ENCODE measurements around the gene CC2D2A. TPM values are rescaled to one million over a fixed set of nuclear protein-coding genes. Genes with fewer than 3 reads are reported as not detected.

The CC2D2A gene
- total RNA-seq, 1 experiment from 2014 or later: 13.0 TPM

DNA sequence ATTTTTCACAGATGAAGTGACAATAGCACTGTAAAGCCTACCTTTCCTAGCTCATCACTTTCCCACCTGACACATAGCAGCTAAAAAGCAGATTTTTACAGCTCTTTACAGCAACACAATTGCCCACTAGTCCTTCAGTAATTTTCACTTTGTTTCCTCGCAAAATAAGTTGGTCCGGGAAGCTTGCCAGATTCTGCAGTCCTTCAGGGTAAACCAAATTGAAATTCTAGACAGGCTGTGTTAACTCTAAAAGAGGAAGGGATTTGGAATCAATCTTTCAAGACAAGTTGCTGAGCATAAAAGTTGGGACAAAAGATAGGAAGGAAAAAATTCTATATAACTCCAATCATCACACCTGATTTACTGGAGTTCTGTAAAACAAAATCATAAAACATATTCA lies 33.2 kb upstream of the CC2D2A start:
- Histone ChIP-seq H3K9me3 (ENCODE audit: control insufficient read depth in 1 of 2, insufficient read depth in 1 of 2, low read depth in 1 of 2, low read length in 2 of 2) (no peaks in the 10 kb centered on the region), H3K9ac (ENCODE audit: low read length) (no peak overlapping the region), H3K79me2 (ENCODE audit: insufficient read depth, low read length) (no peaks in the 10 kb centered on the region), H3K4me3 (replicated peaks in 1 of 2; ENCODE audit: low read depth in 1 of 2, low read length in 2 of 2) (no peak overlapping the region), H3K4me2 (ENCODE audit: low read length) (no peak overlapping the region), H3K36me3 (ENCODE audit: control insufficient read depth in 1 of 2, insufficient read depth in 2 of 2, low read length in 2 of 2) (no peaks in the 10 kb centered on the region), H3K9me2 (ENCODE audit: insufficient read depth) (no peaks in the 10 kb centered on the region), H4K20me1 (ENCODE audit: insufficient read depth) (no peaks in the 10 kb centered on the region), H2AFZ (ENCODE audit: low read depth, low read length, poor library complexity, severe bottlenecking) (no peak overlapping the region), H3K27me3 (ENCODE audit: insufficient read depth, low read length) (peaks cover 8% of the 10 kb centered on the region; the same call in 1 of the 2 replicates), H3K4me1 (ENCODE audit: control insufficient read depth in 1 of 2, insufficient read depth in 2 of 2, low read length in 2 of 2) (no peaks in the 10 kb centered on the region), H3K27ac (ENCODE audit: low read depth, low read length) (no peak overlapping the region)
- no TSS peak for BruUV-seq (replicated peaks)
- DNase-seq (ENCODE audit: low read depth, low spot score) (no peak), ATAC-seq (no peak)
- intact Hi-C loops (cut with micrococcal nuclease): no loop called here
- ChIA-PET CTCF (no interaction called here), POLR2A (no interaction called here), RAD21 (ENCODE audit: low non-redundant PET in 1 of 2, low total read pairs in 2 of 2, uncharacterized antibody in 2 of 2, unreplicated experiment in 2 of 2) (no interaction called here)
- TF ChIP-seq POLR2AphosphoS5 (IDR thresholded peaks at IDR 0.05; ENCODE audit: low read depth, low read length) (no peak), POLR2A (IDR thresholded peaks at IDR 0.05; ENCODE audit: borderline replicate concordance, extremely low read depth, insufficient read depth, insufficient read length) (no peak), CTCF (IDR thresholded peaks at IDR 0.05 in 2 of 3, conservative IDR thresholded peaks at IDR 0.05 in 1 of 3; ENCODE audit: borderline replicate concordance in 1 of 3, insufficient read depth in 1 of 3, low read depth in 2 of 3, low read length in 2 of 3) (no peak), ZFX (IDR thresholded peaks at IDR 0.05) (no peak), JUND (IDR thresholded peaks at IDR 0.05) (no peak)

- Histone ChIP-seq H3K4me1 (ENCODE audit: control insufficient read depth in 1 of 2, insufficient read depth in 2 of 2, low read length in 2 of 2) (no peaks in the 10 kb centered on the region), H3K9me2 (ENCODE audit: insufficient read depth) (no peaks in the 10 kb centered on the region), H3K4me3 (replicated peaks in 1 of 2; ENCODE audit: low read depth in 1 of 2, low read length in 2 of 2) (no peak overlapping the region), H3K9me3 (ENCODE audit: control insufficient read depth in 1 of 2, insufficient read depth in 1 of 2, low read depth in 1 of 2, low read length in 2 of 2) (no peaks in the 10 kb centered on the region), H3K79me2 (ENCODE audit: insufficient read depth, low read length) (no peaks in the 10 kb centered on the region), H3K9ac (ENCODE audit: low read length) (no peak overlapping the region), H3K4me2 (ENCODE audit: low read length) (no peak overlapping the region), H3K36me3 (ENCODE audit: control insufficient read depth in 1 of 2, insufficient read depth in 2 of 2, low read length in 2 of 2) (no peaks in the 10 kb centered on the region), H4K20me1 (ENCODE audit: insufficient read depth) (no peaks in the 10 kb centered on the region), H3K27ac (ENCODE audit: low read depth, low read length) (no peak overlapping the region), H2AFZ (ENCODE audit: low read depth, low read length, poor library complexity, severe bottlenecking) (no peak overlapping the region), H3K27me3 (ENCODE audit: insufficient read depth, low read length) (peaks cover 8% of the 10 kb centered on the region; the same call in 1 of the 2 replicates)
- no peak for TF ChIP-seq CTCF (IDR thresholded peaks at IDR 0.05 in 2 of 3, conservative IDR thresholded peaks at IDR 0.05 in 1 of 3; ENCODE audit: borderline replicate concordance in 1 of 3, insufficient read depth in 1 of 3, low read depth in 2 of 3, low read length in 2 of 3)
- TF ChIP-seq SIN3A (IDR thresholded peaks at IDR 0.05; ENCODE audit: low read depth): no peak
- no peak for TF ChIP-seq ZFX (IDR thresholded peaks at IDR 0.05)
- ChIA-PET RAD21 (ENCODE audit: low non-redundant PET in 1 of 2, low total read pairs in 2 of 2, uncharacterized antibody in 2 of 2, unreplicated experiment in 2 of 2) (no interaction called here), POLR2A (no interaction called here), CTCF (no interaction called here)
- intact Hi-C loops (cut with micrococcal nuclease): no loop called here
- no peak for ATAC-seq
- no TSS peak for BruUV-seq (replicated peaks)
- DNase-seq (ENCODE audit: low read depth, low spot score): no peak
These were observed 30.6 kb upstream of the CC2D2A start for GRCh38 chr4:15438939-15439524.
